ENCODE data around the gene MEIOC. TPM values are rescaled to one million over a fixed set of nuclear protein-coding genes. Genes with fewer than 3 reads are reported as not detected.
"Not testable (repeated sequence)": the region's sequence is repeated elsewhere in the genome, so short reads cannot be mapped to it uniquely, and the experiment has no call there.

MEIOC gene
- total RNA-seq, 1 experiment from 2014 or later, result 0.34 TPM

DNA sequence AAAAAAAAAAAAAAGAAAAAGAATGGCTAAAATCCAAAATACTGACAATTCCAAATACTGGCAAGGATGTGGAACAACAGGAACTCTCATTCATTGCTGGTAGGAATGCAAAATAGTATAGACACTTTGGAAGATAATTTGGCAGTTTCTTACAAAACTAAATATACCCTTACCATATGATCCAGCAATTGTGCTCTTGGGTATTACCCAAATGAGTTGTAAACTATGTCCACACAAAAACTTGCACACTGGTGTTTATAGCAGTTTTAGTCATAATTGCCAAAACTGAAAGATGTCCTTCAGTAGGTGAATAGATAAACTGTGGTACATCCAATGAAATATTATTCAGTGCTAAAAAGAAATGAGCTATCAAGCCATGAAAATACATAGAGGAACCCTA is 8.5 kb upstream of the MEIOC start:
- no peak for DNase-seq (ENCODE audit: low read depth)

DNA sequence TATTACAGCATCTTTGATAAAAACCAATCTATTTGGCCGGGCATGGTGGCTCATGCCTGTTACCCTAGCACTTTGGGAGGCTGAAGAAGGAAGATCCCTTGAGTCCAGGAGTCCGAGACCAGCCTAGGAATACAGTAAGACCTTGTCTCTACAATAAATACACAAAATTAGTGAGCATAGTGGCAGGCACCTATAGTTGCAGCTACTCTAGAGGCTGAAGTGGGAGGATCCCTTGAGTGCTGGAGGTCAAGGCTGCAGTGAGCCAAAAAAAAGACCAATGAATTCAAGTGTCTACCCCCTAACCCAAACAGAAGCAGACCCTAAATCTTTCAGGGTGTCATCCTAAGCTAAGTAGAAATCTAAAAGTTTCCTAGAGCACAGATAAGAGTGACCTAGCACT is 7.3 kb upstream of the MEIOC start:
- DNase-seq (ENCODE audit: low read depth), result no peak

DNA sequence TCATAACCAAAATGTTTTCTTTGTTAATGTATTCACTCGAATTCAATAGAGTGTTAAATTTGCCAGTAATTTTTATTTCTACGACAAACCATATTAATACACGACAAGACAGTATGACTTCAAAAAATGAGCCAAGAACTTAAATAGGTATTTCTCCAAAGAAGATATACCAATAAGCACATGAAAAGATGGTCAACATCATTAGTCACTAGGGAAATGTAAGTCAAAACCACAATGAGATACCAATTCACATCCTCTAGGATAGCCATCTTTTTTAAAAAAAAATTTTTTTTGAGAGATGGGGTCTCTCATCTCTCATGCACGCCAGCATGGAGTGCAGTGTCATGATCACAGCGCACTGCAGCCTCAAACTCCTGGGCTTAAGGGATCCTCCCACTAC is 5.0 kb upstream of the MEIOC start:
- DNase-seq (ENCODE audit: low read depth), result no peak

DNA sequence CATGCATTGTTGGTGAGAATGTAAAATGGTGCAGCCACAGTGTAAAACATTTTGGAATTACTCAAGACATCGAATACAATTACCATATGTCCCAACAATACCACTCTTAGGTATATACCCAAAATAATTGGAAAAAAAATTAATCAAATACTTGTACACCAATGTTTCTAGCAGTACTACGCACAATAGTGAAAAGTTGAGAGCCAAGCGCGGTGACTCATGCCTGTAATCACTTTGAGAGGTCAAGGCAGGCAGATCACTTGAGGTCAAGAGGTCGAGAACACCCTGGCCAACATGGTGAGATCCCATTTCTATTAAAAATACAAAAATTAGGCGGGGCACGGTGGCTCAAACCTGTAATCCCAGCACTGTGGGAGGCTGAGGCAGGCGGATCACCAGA is 3.5 kb upstream of the MEIOC start:
- DNase-seq (ENCODE audit: low read depth), result no peak

DNA sequence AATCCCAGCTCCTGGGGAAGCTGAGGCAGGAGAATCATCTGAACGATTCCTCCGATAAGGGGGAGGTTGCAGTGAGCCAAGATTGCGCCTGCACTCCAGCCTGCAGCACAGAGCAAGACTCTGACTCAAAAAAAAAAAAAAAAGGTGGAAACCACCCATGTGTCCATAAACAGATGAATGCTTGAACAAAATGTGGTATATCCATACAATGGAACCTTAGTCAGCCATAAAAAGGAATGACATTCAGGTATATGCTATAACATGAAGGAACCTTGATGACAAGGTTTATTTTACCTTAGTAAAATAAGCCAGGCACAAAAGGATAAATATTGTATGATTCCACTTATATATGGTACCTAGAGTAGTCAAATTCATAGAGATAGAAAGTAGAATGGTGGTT is 2.9 kb upstream of the MEIOC start:
- DNase-seq (ENCODE audit: low read depth), result no peak

DNA sequence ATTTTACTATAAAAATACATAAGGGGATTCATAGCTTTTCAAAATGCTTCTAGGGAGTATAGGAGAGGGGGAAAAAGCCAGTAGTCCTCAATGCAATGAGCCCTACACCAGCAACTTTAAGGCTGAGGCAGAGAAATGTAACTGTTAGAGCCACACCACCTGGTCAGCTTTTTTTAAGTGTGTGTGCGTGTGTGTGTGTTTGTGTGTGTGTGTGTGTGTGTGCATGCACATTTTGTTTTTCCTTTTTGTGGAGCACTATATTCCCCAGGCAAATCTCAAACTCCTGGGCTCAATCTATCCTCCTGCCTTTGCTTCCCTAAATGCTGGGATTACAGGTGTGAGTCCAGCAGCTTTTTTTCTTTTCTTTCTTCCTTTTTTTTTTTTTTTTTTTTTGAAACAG is 2.3 kb upstream of the MEIOC start:
- no peak for DNase-seq (ENCODE audit: low read depth)

DNA sequence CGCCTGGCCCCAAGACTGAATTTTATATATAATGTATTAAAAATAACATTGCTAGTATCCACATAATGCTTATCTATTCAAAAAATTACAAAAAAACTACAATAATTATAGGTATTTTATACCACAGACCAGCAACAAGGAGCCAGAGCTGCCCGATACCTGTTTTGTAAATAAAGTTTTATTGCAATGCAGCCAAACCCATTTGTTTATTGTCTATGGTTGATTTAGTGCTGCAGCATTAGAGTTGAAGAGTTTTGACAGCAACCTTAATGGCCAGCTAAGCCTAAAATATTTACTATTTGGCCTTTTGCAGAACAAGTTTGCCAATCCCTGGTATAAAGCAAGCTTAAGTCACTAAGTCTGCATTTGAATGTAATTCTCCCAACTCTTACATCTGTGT is 5.6 kb downstream of the MEIOC start:
- no peak for DNase-seq (ENCODE audit: low read depth)

DNA sequence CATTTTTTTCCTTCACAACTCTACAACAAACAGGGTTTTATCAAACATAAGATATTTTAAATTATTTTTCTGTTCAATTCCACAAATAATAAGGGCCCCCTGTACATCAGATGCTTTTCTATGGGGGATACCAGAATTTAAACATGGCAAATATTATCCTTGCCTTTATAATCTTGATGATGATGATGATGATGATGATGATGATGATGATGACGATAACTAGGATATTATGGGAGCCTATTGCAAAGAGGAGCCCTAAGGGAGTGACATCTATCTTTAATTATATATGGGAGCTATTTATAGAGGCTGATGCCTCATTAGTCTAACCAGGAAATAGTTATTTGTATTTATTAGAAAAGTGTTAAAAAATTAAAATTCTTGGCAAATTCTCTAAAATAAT is 6.8 kb downstream of the MEIOC start:
- no peak for DNase-seq (ENCODE audit: low read depth)

DNA sequence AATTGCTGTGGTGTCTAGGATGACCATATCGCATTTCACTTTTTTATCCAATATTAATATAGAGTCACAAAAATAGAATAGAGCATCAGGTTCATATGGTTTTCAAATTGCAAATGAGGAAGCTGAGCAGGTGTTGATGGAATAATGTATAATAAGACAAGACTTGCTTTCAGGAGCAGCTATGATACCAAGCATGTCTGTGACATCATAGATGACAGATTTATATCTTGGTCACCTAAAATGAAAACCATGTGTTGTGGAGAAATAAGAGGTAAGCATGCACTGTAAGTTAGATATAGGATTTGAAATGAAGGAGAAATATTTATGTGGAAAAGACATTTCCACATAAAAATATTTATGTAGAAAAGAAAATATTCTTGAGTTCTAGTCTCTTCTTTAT is 8.6 kb downstream of the MEIOC start:
- no peak for DNase-seq (ENCODE audit: low read depth)

DNA sequence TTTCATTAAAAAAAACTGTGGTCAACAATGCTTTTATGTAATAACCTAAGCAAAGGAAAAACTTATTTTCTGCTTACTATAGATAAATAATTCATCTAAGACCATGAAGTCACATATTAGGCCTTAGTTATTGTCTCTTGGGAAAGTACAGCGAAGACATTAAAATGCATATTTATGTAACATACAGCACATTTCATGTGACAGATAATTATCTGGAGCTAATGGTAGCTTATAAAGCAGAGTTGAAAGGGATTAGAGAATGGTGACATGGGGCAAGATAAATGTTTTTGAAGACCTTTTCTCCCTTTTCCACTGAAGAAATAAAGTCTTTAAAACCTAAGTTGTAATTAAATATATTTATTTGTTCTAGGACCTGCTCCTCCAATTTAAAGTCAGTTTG is 9.7 kb downstream of the MEIOC start:
- DNase-seq (ENCODE audit: low read depth), result no peak

DNA sequence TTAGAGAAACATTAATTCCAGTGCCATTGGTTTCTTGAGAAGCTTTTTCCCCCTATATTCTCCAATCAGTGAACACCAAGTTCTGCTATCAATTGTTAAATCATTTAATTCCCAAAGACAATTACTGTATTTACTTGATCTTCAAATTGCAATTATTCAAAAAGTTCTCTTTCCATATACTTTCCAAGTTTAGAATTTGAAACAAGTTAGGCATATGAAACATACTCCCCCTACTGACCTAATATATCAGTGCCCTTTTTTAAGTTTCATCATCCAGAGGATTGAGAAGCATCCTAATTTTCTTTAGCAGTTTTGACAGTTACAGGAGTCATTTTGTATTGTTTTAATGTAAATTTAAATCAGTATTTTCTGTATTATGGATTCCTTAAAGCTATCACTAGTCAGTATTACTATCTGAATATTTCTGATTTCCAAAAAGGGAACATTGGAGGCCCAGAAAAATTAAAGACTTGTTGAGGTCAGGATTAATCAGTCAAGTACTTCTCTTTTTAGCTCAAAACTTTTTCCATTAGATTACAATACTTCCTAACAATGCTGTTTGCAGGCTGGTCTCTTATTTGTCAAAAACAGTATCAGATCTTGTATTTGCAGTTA is 16.3 kb downstream of the MEIOC start:
- DNase-seq (ENCODE audit: low read depth), result no peak

DNA sequence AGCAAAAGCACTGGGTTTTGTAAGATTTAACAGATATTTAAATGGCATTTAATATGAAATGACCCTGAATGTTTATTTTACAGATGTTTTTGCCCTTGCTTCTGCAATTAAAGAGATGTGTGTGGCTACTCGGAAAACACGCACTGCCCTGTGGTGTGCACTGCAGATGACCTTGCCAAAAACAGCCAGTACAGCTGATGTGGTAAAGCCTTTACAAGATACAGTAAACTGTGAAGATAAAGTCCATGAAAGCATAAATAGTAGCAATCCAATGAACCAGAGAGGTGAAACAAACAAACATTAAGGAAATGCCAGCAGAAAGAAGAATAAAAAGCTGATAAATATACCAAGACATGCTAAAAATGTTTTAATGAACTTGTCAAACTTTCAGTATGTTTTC is 17.6 kb downstream of the MEIOC start:
- DNase-seq (ENCODE audit: low read depth), result no peak

DNA sequence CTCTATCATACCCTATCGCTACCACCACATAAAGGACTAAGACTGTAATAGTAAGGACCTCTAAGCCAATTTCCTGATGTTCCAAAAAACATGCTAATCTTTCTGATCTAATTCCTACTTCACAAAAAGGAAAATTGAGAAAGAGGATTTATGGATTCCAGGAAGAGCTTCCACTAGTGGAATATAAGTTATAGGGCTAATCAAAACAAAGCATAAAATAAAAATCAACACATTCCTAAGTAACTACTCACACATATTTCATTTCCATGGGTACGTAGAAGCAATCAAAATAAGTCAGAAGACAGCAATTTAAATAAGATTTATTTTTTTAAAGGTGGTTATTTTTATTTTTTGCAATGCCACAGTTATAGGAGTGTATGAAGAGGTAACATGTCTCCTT is 20.9 kb downstream of the MEIOC start:
- no peak for DNase-seq (ENCODE audit: low read depth)

DNA sequence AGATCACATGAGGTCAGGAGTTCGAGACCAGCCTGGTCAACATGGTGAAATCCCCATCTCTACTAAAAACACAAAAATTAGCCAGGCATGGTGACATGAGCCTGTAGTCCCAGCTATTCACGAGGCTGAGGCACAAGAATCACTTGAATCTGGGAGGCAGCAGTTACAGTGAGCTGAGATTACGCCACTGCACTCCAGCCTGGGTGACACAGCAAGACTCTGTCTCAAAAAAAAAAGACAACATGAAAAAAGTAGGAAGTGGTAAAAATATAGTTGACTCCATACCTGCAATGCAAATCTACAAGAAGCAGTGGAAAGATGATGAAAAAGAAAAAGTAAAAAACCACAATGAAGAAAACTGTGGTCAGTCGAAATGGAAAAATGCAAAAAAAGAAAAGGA is 27.0 kb downstream of the MEIOC start:
- not testable (repeated sequence) for DNase-seq (ENCODE audit: low read depth)

DNA sequence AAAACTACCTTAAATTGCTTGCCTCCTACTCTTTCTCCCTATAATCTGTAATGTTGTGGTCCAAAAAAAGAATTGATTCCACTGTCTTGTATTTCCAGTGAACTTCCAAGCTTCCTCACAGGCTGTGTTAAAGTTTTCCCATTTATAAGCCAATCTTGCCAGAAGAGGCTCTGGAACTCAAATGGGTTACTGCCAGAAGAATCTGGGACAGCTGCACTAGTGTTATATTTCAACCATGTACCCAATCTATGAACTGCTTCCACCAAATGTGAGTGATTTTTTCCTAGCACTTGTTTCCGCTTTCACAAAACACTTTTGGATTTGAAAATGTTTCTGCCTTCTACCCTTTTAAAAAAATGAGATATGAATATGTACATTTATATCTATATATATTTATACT is 31.5 kb downstream of the MEIOC start:
- no peak for DNase-seq (ENCODE audit: low read depth)

DNA sequence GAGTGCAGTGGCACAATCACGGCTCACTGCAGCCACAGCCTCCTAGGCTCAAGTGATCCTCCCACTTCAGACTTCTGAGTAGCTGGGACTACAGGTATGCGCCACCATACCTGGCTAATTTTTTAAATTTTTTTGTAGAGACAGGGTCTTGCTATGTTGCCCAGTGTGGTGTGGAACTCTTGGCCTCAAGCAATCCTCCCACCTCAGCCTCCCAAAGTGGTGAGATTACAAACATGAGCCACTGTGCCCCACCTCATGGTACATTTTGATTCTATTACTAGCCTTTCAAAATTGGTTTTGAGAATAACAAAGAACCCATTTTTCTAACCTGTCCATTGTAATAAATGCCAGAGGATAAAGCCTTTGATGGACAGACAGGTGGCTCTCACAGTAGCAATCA is 31.9 kb downstream of the MEIOC start:
- DNase-seq (ENCODE audit: low read depth), result no peak

DNA sequence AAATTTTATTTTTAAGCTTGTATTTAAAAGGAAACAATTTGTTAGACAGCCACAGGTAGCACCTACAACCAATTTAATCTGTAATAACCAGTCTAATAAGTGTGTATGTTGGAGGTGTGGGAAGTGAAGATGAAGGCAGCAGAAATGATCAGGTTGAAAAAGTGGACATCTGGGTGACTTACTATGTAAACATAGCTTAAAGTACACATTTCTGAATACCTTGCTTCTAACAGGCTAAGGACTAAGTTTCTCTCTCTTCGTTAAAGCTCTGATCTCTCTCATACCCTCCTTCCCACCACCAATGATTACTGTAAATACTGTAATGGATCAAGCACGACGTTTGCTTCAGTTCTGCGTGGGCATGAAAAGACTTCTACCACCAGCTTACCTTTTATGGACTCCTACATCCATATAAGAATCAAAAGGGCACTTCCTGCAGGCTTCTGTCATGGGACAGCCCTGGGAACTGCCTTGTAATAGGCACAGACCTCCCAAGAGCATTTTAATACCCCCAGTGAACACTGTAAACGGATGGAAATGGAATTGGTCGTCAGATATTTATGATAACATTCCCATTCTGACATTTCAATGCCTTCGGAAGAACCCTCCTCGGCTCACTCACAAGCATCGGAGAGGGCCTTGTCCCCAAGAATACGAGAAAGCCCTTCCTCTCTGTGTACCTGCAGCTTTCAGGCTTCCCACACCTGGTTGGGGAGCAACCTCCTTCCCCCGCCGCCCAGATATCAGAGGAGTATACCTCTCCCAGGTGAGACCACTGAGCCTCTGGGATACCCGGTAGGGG is 32.6 kb downstream of the MEIOC start:
- no peak for DNase-seq (ENCODE audit: low read depth)

DNA sequence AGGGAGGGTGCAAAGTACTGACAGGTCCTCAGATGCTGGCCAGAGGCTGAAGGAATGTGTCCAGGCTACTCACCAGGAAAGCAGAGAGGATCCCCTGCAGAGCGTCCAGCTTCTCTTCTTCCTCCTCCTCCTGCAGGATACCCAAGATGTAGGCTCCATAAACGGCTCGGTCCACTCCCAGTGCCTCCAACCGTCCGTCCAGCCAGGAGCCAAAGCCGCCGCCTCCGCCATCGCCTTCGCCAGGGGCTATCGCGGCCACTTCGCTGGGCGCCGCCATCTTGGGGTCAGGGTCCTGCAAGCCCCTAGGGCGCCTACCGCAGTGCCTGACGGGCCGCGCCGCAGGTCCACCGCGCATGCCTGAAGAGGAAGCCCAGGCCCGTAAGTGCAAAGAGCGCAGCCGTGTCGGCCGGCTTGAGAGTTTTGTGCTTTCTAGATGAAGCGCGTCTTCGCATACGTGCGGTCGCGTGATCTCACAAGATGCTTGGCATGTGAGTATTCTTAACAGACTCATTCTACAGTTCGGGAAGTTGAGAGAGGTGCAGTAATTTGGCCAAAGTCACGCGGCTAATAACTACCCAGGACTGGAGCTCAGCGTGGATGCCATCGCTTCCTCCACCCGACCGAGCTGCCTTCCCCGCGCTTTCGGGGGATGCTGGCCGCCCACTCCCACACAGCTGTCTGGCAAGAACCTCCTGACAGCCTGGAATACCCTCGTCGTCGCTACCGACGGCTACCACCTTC is 33.4 kb downstream of the MEIOC start, which contains the start of gene CCDC43:
TSS of gene CCDC43 (minus strand) at position 300 of the 741 bp plus-strand sequence. CDS start at position 277, 23 bp downstream.
- DNase-seq (ENCODE audit: low read depth), result peak; percentile 96

DNA sequence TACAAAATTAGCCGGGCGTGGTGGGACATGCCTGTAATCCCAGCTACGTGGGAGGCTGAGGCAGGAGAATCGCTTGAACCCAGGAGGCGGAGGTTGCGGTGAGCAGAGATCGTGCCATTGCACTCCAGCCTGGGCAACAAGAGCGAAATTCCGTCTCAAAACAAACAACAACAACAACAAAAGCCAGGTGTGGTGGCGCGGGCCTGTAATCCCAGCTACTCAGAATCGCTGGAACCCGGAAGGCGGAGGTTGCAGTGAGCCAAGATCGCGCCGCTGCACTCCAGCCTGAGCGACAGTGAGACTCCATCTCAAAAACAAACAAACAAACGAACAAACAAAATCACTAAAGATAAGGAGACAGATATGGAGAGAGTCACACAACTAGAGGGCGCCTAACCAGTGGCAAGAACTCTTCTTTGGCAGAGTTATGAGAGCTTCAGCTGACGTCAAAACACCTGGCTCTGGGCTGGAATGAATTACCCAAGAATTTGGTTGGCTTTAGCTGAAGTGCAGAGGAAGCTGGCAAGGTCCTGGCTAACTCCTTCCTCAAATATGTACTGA is 34.6 kb downstream of the MEIOC start:
- not testable (repeated sequence) for DNase-seq (ENCODE audit: low read depth)

DNA sequence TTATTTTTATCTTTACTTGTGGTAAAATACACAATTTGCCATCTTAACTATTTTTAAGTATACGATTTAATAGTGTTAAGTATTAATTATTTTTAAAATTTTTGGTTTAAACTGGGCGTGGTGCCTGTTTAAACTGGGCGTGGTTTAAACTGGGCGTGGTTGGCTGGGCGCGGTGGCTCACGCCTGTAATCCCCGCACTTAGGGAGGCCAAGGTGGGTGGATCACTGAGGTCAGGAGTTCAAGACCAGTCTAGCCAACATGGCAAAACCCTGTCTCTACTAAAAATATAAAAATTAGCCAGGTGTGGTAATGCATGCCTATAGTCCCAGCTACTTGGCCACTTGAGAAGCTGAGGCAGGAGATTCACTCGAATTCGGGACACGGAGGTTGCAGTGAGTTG is 37.3 kb downstream of the MEIOC start:
- no peak for DNase-seq (ENCODE audit: low read depth)

DNA sequence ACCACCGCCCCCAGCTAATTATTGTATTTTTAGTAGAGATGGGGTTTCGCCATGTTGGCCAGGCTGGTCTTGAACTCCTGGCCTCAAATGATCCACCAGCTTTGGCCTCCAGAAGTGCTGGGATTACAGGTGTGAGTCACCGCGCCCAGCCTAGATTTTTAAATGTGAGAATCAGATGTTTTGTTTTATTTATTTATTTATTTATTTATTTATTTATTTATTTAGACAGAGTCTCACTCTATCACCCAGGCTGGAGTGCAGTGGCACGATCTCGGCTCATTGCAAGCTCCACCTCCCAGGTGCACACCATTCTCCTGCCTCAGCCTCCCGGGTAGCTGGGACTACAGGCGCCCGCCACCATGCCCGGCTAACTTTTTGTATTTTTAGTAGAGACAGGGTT is 44.0 kb downstream of the MEIOC start:
- DNase-seq (ENCODE audit: low read depth), result not testable (repeated sequence)

DNA sequence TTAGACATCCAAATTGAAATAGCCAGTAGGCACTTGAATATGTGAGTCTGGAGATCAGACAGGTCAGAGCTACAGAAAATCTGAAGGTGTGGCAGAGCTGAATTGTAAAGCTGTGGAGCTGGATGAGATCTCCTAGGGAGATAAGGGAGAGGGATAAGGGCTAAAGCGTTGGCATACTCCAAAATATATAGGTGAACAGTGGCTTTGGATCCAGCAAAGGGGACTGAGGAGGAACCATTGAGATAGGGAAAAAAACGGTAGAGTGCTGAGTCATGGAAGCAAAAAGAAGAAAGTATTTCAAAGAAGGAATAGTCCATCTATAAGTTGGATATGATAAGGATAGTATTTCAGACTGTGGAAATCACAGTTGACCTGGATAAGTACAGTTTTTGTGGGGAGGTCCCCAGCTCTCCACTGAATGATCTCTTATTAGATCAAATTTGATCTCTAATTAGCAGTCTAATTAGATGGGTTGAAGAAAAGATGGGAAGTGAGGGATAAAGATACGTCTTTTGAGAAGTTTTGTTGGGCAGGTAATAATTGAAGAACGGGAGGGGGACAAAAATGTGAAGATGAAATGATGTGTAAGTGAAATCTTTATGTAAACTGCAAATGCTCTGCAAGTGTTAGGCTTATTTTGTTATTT is 51.6 kb downstream of the MEIOC start:
- no peak for DNase-seq (ENCODE audit: low read depth)

Measured in Daoy (cell line).